Measurements from ENCODE around the gene TBC1D4. TPM values are rescaled to one million over a fixed set of nuclear protein-coding genes. Genes with fewer than 3 reads are reported as not detected.

The TBC1D4 gene
- total and polyA plus RNA-seq, 2 experiments from 2014 or later: 18.7 to 38.2 TPM

- Histone ChIP-seq H3K79me2 (replicated peaks; ENCODE audit: insufficient read depth) (no peaks in the 10 kb centered on the region), H2AFZ (no peak overlapping the region), H3F3A (replicated peaks; ENCODE audit: low read depth) (no peaks in the 10 kb centered on the region), H3K4me3 (no peak overlapping the region), H4K20me1 (replicated peaks; ENCODE audit: insufficient read depth) (no peaks in the 10 kb centered on the region), H3K27ac (ENCODE audit: low read depth) (no peak overlapping the region), H3K27me3 (ENCODE audit: insufficient read depth) (no peaks in the 10 kb centered on the region), H3K4me2 (no peak overlapping the region), H3K36me3 (ENCODE audit: insufficient read depth) (no peaks in the 10 kb centered on the region; the same call in none of the 2 replicates), H3K9me2 (ENCODE audit: insufficient read depth) (peaks cover 3% of the 10 kb centered on the region; the same call in 1 of the 2 replicates), H3K4me1 (ENCODE audit: insufficient read depth) (no peaks in the 10 kb centered on the region)
- Mint-ChIP-seq H3K9me3 (peaks cover 39% of the 10 kb centered on the region), H3K4me3 (no peak overlapping the region), H3K4me1 (peaks cover 6% of the 10 kb centered on the region), H3K36me3 (ENCODE audit: low read depth) (peaks cover 43% of the 10 kb centered on the region), H3K27ac (no peak overlapping the region), H3K27me3 (ENCODE audit: insufficient read depth, low read depth, poor library complexity) (no peaks in the 10 kb centered on the region)
- DNase-seq (ENCODE audit: low spot score): no peak
- TF ChIP-seq EZH2phosphoT487 (IDR thresholded peaks at IDR 0.05; ENCODE audit: unreplicated experiment) (no peak), STAT1 (IDR thresholded peaks at IDR 0.05; ENCODE audit: unreplicated experiment) (no peak), ZNF331 (CRISPR knock-in tag; IDR thresholded peaks at IDR 0.05; ENCODE audit: low read depth) (no peak), ZNF114 (CRISPR knock-in tag; IDR thresholded peaks at IDR 0.05) (no peak), JUNB (IDR thresholded peaks at IDR 0.05; ENCODE audit: unreplicated experiment) (no peak)
- ATAC-seq: no peak
Measured at GRCh38 chr13:75521956-75522355, 40.0 kb upstream of the TBC1D4 start.

DNA sequence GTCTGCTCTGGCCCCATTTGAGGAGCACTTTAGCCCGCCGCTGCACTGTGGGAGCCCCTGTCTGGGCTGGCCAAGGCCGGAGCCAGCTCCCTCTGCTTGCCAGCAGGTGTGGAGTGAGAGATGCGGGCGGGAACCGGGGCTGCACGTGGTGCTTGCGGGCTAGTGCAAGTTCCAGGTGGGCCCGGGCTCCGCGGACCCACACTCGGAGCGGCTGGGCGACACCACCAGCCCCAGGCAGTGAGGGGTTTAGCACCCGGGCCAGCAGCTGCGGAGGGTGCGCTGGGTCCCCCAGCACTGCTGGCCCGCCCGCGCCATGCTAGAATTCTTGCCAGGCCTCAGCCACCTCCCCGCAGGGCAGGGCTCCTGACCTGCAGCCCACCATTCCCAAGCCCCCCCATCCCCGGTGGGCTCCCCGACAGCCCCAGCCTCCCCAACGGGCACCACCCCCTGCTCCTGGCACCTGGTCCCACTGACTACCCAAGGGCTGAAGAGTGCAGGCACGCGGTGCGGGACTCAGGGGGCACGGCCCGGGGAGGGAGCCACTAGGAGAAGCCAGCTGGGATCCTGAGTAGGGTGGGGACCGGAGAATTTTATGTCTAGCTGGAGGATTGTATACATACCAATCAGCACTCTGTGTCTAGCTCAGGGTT lies 36.6 kb upstream of the TBC1D4 start:
- Histone ChIP-seq H3K27me3 (ENCODE audit: insufficient read depth) (no peaks in the 10 kb centered on the region), H3K4me2 (no peak overlapping the region), H3K36me3 (ENCODE audit: insufficient read depth) (no peaks in the 10 kb centered on the region; the same call in 1 of the 2 replicates), H3K9me2 (ENCODE audit: insufficient read depth) (peaks cover 3% of the 10 kb centered on the region; the same call in 1 of the 2 replicates), H3K4me1 (ENCODE audit: insufficient read depth) (no peaks in the 10 kb centered on the region), H3K79me2 (replicated peaks; ENCODE audit: insufficient read depth) (no peaks in the 10 kb centered on the region), H4K20me1 (replicated peaks; ENCODE audit: insufficient read depth) (no peaks in the 10 kb centered on the region), H2AFZ (no peak overlapping the region), H3K4me3 (no peak overlapping the region), H3F3A (replicated peaks; ENCODE audit: low read depth) (no peaks in the 10 kb centered on the region), H3K27ac (ENCODE audit: low read depth) (no peak overlapping the region)
- ATAC-seq: no peak
- Mint-ChIP-seq H3K9me3 (peaks cover 39% of the 10 kb centered on the region), H3K27ac (no peak overlapping the region), H3K36me3 (ENCODE audit: low read depth) (peaks cover 35% of the 10 kb centered on the region), H3K4me3 (no peak overlapping the region), H3K27me3 (ENCODE audit: insufficient read depth, low read depth, poor library complexity) (no peaks in the 10 kb centered on the region), H3K4me1 (no peaks in the 10 kb centered on the region)
- DNase-seq (ENCODE audit: low spot score): no peak
- TF ChIP-seq EZH2phosphoT487 (IDR thresholded peaks at IDR 0.05; ENCODE audit: unreplicated experiment) (no peak), POLR2AphosphoS5 (IDR thresholded peaks at IDR 0.05; ENCODE audit: low read depth) (no peak), EZH2 (IDR thresholded peaks at IDR 0.05; ENCODE audit: low read depth, unreplicated experiment) (no peak), ZNF331 (CRISPR knock-in tag; IDR thresholded peaks at IDR 0.05; ENCODE audit: low read depth) (no peak), STAT1 (IDR thresholded peaks at IDR 0.05; ENCODE audit: unreplicated experiment) (no peak), ZNF114 (CRISPR knock-in tag; IDR thresholded peaks at IDR 0.05) (no peak), ZNF462 (CRISPR knock-in tag; IDR thresholded peaks at IDR 0.05) (no peak)
- TF ChIP-seq, protein P1, sequence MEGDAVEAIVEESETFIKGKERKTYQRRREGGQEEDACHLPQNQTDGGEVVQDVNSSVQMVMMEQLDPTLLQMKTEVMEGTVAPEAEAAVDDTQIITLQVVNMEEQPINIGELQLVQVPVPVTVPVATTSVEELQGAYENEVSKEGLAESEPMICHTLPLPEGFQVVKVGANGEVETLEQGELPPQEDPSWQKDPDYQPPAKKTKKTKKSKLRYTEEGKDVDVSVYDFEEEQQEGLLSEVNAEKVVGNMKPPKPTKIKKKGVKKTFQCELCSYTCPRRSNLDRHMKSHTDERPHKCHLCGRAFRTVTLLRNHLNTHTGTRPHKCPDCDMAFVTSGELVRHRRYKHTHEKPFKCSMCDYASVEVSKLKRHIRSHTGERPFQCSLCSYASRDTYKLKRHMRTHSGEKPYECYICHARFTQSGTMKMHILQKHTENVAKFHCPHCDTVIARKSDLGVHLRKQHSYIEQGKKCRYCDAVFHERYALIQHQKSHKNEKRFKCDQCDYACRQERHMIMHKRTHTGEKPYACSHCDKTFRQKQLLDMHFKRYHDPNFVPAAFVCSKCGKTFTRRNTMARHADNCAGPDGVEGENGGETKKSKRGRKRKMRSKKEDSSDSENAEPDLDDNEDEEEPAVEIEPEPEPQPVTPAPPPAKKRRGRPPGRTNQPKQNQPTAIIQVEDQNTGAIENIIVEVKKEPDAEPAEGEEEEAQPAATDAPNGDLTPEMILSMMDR (conservative IDR thresholded peaks at IDR 0.05; ENCODE audit: low read depth in 2 of 2): no peak
